Heart left ventricle (tissue), 16 donors: Measurements from ENCODE around the gene DCPS. TPM values are rescaled to one million over a fixed set of nuclear protein-coding genes. Genes with fewer than 3 reads are reported as not detected.
"Not testable (repeated sequence)": the region's sequence is repeated elsewhere in the genome, so short reads cannot be mapped to it uniquely, and the experiment has no call there.

Source experiments
- ATAC-seq, 4 donors: fragments of 200-7000 bp; cut with Tn5 transposase; one replicate each; pipeline ENCODE4 v1.9.1; 2020 to 2022; ENCODE audit warnings: moderate library complexity in 4 of 4, mild to moderate bottlenecking in 3 of 4, moderate number of reproducible peaks in 1 of 4
- DNase-seq, 5 donors: peaks; one replicate each; pipeline ENCODE4 v3.0.0-alpha.2; 2020
- H3K27ac ChIP-seq, 12 donors: fragments of 200-600 bp; sonication (generic) in 4 of 12; one replicate each; pipeline versions ENCODE4 v1.5.0 to v1.8.0; 2016 to 2022; ENCODE audit warnings: mild to moderate bottlenecking in 2 of 12
- H3K27me3 ChIP-seq, 9 donors: fragments of 200-600 bp; sonication (generic) in 2 of 9; one replicate each; pipeline versions ENCODE4 v1.5.1 to v1.8.0; 2016 to 2022; ENCODE audit warnings: mild to moderate bottlenecking in 3 of 9
- H3K36me3 ChIP-seq, 9 donors: fragments of 200-600 bp; sonication (generic) in 2 of 9; one replicate each; pipeline versions ENCODE4 v1.5.0 to v1.8.0; 2018 to 2022; ENCODE audit warnings: mild to moderate bottlenecking in 2 of 9
- H3K4me1 ChIP-seq, 12 donors: fragments of 200-600 bp; sonication (generic) in 4 of 12; one replicate each; pipeline versions ENCODE4 v1.5.0 to v1.8.0; 2016 to 2022; ENCODE audit warnings: mild to moderate bottlenecking in 3 of 12
- H3K4me3 ChIP-seq, 12 donors: fragments of 200-600 bp; sonication (generic) in 4 of 12; one replicate each; pipeline versions ENCODE4 v1.5.0 to v1.8.0; 2017 to 2022; ENCODE audit warnings: mild to moderate bottlenecking in 9 of 12, moderate library complexity in 4 of 12
- H3K9me3 ChIP-seq, 12 donors: fragments of 200-600 bp; sonication (generic) in 4 of 12; one replicate each; pipeline versions ENCODE4 v1.5.0 to v1.8.0; 2016 to 2022; ENCODE audit warnings: mild to moderate bottlenecking in 1 of 12
- POLR2A ChIP-seq, 2 donors: fragments of 450-650 bp; IDR thresholded peaks; one replicate each; pipeline ENCODE4 v1.6.1; 2017; ENCODE audit warnings: antibody characterized with exemption in 2 of 2, mild to moderate bottlenecking in 2 of 2, moderate library complexity in 2 of 2
- WGBS, 4 donors: extraction: QIAGEN DNeasy Blood & Tissue Kit in 2 of 4; methylation state at CpG; one replicate each; pipeline versions ENCODE4 v1.1.5 to v1.1.7; 2013 to 2018; 5-methylcytosine and 5-hydroxymethylcytosine counted together
- intact Hi-C, 10 donors: fragments of 100-400 bp; cut with DNase I; formaldehyde crosslinking; loops; one replicate each; pipeline versions ENCODE4 v1.11.1 to v1.14.2; 2022
- polyA plus RNA-seq, 2 donors: library from polyadenylated mRNA; stranded (reverse); fragments of 200-250 nt; gene quantifications; one replicate each; pipeline ENCODE4 v1.2.3, GENCODE V29; 2013
- total RNA-seq, 9 donors: library from RNA; depleted of rRNA in 2 of 9; stranded (reverse); fragments of >200 nt in 2 of 9; fragmentation: NEBNext Ultra II Directional in 3 of 9; extraction: Animal tissue kit (Norgen Biotek cat#: 25700) in 3 of 9; gene quantifications; one replicate each; pipeline versions ENCODE4 v1.1.0 to v1.2.4, GENCODE V29; 2016 to 2023
- TF ChIP-seq, protein P1 (sequence below), 12 donors: fragments of 200-600 bp; sonication (generic) in 4 of 12; IDR thresholded peaks; one replicate each; pipeline versions ENCODE4 v1.5.0 to v1.8.0; 2018 to 2022; ENCODE audit warnings: antibody characterized with exemption in 12 of 12, mild to moderate bottlenecking in 5 of 12
- donor health status: ischemic (EF 13 %, LVEDD 7.1; RV severe dilation, severe dysfunction).
- donor health status: healthy with polysubstance abuse.
- donor health status: DM: no; HTN: yes; CAD: no.
- donor health status: DM: no; HTN: no; CAD: no.
- donor health status: ischemic (EF 25% LVEDD 6.9; RV normal size, moderate dysfunction).
- donor health status: ischemic (EF 25% LVEDD 5.7; RV mildly dilated, moderate dysfunction).
- donor health status: healthy.
- donor health status: DM: yes; HTN: yes; CAD: no.
- donor health status: ischemic (EF 35%, LVEDD 5.7; RV mildly dilated, moderate dysfunction).
- donor health status: nonischemic (EF 11% LVEDD 7.7; RV severe dilation, severe dysfunction).
- donor health status: DM: yes; HTN: yes; CAD: no.
- donor health status: PGD.
- donor health status: ischemic (EF 29% LVEDD 5.4; RV normal size, mild dysfunction).
- donor health status: nonischemic (EF 23%, LVEDD 6.1; RV moderate dilation, normal function).

DCPS gene
- total and polyA plus RNA-seq, 11 donors = 7.7 to 18.9 (median 11.1) TPM

DNA sequence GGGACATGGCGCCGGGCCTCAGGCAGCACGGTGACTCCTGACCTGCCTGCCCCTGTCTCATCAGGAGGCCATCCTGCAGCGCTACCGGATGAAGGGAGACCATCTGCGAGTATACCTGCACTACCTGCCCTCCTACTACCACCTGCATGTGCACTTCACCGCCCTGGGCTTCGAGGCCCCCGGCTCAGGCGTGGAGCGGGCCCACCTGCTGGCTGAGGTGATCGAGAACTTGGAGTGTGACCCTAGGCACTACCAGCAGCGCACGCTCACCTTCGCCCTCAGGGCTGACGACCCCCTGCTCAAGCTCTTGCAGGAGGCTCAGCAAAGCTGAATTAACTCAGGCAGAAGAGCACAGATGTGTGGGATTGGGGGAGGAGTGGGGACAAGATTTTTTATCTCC lies 41.4 kb downstream of the DCPS start:
- intact Hi-C loops = loop anchor here in 1 of 10 donors (5.0 kb wide), 1 partner anchor 33 kb away; no protein-coding TSS in a partner anchor
- peaks cover 0 to 44% (median 20%) of the 10 kb centered on the region in 9 donors for H3K36me3 ChIP-seq
- TF ChIP-seq, protein P1, sequence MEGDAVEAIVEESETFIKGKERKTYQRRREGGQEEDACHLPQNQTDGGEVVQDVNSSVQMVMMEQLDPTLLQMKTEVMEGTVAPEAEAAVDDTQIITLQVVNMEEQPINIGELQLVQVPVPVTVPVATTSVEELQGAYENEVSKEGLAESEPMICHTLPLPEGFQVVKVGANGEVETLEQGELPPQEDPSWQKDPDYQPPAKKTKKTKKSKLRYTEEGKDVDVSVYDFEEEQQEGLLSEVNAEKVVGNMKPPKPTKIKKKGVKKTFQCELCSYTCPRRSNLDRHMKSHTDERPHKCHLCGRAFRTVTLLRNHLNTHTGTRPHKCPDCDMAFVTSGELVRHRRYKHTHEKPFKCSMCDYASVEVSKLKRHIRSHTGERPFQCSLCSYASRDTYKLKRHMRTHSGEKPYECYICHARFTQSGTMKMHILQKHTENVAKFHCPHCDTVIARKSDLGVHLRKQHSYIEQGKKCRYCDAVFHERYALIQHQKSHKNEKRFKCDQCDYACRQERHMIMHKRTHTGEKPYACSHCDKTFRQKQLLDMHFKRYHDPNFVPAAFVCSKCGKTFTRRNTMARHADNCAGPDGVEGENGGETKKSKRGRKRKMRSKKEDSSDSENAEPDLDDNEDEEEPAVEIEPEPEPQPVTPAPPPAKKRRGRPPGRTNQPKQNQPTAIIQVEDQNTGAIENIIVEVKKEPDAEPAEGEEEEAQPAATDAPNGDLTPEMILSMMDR (IDR thresholded peaks at IDR 0.05) = no peak
- no peak for TF ChIP-seq POLR2A (IDR thresholded peaks at IDR 0.05)
- DNase-seq = peak in 3 of 5 donors; percentile 20 to 60 (median 24)
- no peaks in the 10 kb centered on the region for H3K9me3 ChIP-seq
- ATAC-seq = no peak
- H3K27me3 ChIP-seq = no peaks in the 10 kb centered on the region
- peaks cover 13 to 70% (median 56%) of the 10 kb centered on the region in 12 donors for H3K4me1 ChIP-seq
- 93 to 98% (median 95%) methylated on average over 16 of the region's 16 CpGs for WGBS, 4 donors
- no peak overlapping the region for H3K4me3 ChIP-seq
- H3K27ac ChIP-seq = peak overlapping the region in 11 of 12 donors; percentile 61 to 88 (median 65)

- no peaks in the 10 kb centered on the region for H3K9me3 ChIP-seq
- peak in 1 of 2 donors; percentile 0 for TF ChIP-seq POLR2A (IDR thresholded peaks at IDR 0.05)
- TF ChIP-seq, protein P1 (IDR thresholded peaks at IDR 0.05) = no peak
- no peaks in the 10 kb centered on the region for H3K27me3 ChIP-seq
- intact Hi-C loops = loop anchor here in 1 of 10 donors (5.0 kb wide), 1 partner anchor 34 kb away; no protein-coding TSS in a partner anchor
- no peak overlapping the region for H3K4me3 ChIP-seq
- DNase-seq = peak in 3 of 5 donors; percentile 66 to 75 (median 68)
- H3K36me3 ChIP-seq = peaks cover 0 to 43% (median 20%) of the 10 kb centered on the region in 9 donors
- peak in 3 of 4 donors; percentile 28 to 71 (median 54) for ATAC-seq
- H3K4me1 ChIP-seq = peaks cover 13 to 70% (median 55%) of the 10 kb centered on the region in 12 donors
- WGBS, 4 donors = 50 to 56% (median 53%) methylated on average over 17 of the region's 17 CpGs
- H3K27ac ChIP-seq = peak overlapping the region; percentile 46 to 88 (median 64)
Observed at GRCh38 chr11:126345759-126346585, 42.1 kb downstream of the DCPS start.

DNA sequence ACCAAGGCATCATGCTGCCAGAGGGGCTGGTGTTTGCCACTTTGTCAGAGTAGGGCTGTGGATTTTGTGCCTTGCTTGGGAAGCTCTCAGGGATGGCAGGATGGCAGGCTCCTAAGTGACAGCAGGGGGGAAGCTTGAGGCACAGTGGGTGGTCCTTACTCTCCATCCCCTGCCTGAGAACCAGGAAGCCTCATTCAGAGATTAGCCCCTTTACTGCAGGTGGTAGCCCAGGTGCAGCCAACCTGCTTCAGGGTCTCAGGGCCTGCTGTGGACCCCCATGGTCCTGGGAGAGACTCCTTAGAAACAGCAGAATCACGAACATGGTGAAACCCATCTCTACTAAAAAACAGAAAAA lies 42.7 kb downstream of the DCPS start:
- Histone ChIP-seq H3K36me3 (peaks cover 0 to 37% (median 20%) of the 10 kb centered on the region in 9 donors), H3K4me3 (no peak overlapping the region), H3K27me3 (no peaks in the 10 kb centered on the region), H3K27ac (peak overlapping the region; percentile 46 to 88 (median 64)), H3K9me3 (no peaks in the 10 kb centered on the region), H3K4me1 (peaks cover 16 to 70% (median 58%) of the 10 kb centered on the region in 12 donors)
- no peak for DNase-seq
- no peak for ATAC-seq
- intact Hi-C loops = loop anchor here in 1 of 10 donors (5.0 kb wide), 1 partner anchor 34 kb away; no protein-coding TSS in a partner anchor
- TF ChIP-seq, protein P1 (IDR thresholded peaks at IDR 0.05) = no peak
- TF ChIP-seq POLR2A (IDR thresholded peaks at IDR 0.05) = peak in 1 of 2 donors; percentile 1
- WGBS, 4 donors = 92 to 100% (median 96%) methylated on average over 1 of the region's 1 CpG

- not testable (repeated sequence) for H3K9me3 ChIP-seq, ATAC-seq, H3K27me3 ChIP-seq, H3K4me3 ChIP-seq
- intact Hi-C loops = loop anchor here in 1 of 10 donors (5.0 kb wide), 1 partner anchor 35 kb away; no protein-coding TSS in a partner anchor
- peak in 2 of 5 donors; percentile 31 to 49 for DNase-seq
- Histone ChIP-seq H3K27ac (peak overlapping the region in 11 of 12 donors; percentile 61 to 88 (median 65)), H3K36me3 (peaks cover 0 to 34% (median 17%) of the 10 kb centered on the region in 9 donors), H3K4me1 (peaks cover 16 to 71% (median 62%) of the 10 kb centered on the region in 12 donors)
- WGBS, 4 donors = 73 to 88% (median 83%) methylated on average over 7 of the region's 7 CpGs
Observed at GRCh38 chr11:126346946-126347345, 43.1 kb downstream of the DCPS start.
